ENCODE results near the gene CMSS1. TPM values are rescaled to one million over a fixed set of nuclear protein-coding genes. Genes with fewer than 3 reads are reported as not detected.

Gene CMSS1
- total RNA-seq, 1 donor from 2014 or later: 8.2 TPM

- no peak for FAIRE-seq
- no peak for DNase-seq (ENCODE audit: low spot score in 2 of 2)
These were observed 154.9 kb downstream of the CMSS1 start for GRCh38 chr3:99972380-99973104.

GRCh38 chr3:99974989-99975388 lies 157.3 kb downstream of the CMSS1 start:
- FAIRE-seq: no peak
- no peak for DNase-seq (ENCODE audit: low spot score in 2 of 2)

GRCh38 chr3:99976584-99976983 lies 158.9 kb downstream of the CMSS1 start:
- FAIRE-seq (no peak), DNase-seq (ENCODE audit: low spot score in 2 of 2) (no peak)

GRCh38 chr3:99978221-99978620 lies 160.6 kb downstream of the CMSS1 start:
- no peak for DNase-seq (ENCODE audit: low spot score in 2 of 2)

GRCh38 chr3:99980606-99981005 lies 162.9 kb downstream of the CMSS1 start:
- DNase-seq (ENCODE audit: low spot score in 2 of 2) (no peak), FAIRE-seq (no peak)

More at GRCh38 chr3:99978221-99978620, 160.6 kb downstream of the CMSS1 start:
- no peak for FAIRE-seq

- DNase-seq (ENCODE audit: low spot score in 2 of 2) (no peak), FAIRE-seq (no peak)
These were observed 163.5 kb downstream of the CMSS1 start for GRCh38 chr3:99981138-99981537.

GRCh38 chr3:99982650-99983049 lies 165.0 kb downstream of the CMSS1 start:
- DNase-seq (ENCODE audit: low spot score in 2 of 2) (no peak), FAIRE-seq (no peak)

- DNase-seq (ENCODE audit: low spot score in 2 of 2) (no peak), FAIRE-seq (no peak)
These were observed 166.5 kb downstream of the CMSS1 start for GRCh38 chr3:99984139-99984538.

- FAIRE-seq (no peak), DNase-seq (ENCODE audit: low spot score in 2 of 2) (no peak)
These were observed 167.0 kb downstream of the CMSS1 start for GRCh38 chr3:99984668-99985067.

GRCh38 chr3:99990179-99990578 lies 172.5 kb downstream of the CMSS1 start:
- FAIRE-seq (no peak), DNase-seq (ENCODE audit: low spot score in 2 of 2) (no peak)

GRCh38 chr3:99997293-99997692 lies 179.6 kb downstream of the CMSS1 start:
- FAIRE-seq: no peak

GRCh38 chr3:99999536-99999935 lies 181.9 kb downstream of the CMSS1 start:
- DNase-seq (ENCODE audit: low spot score in 2 of 2) (no peak), FAIRE-seq (no peak)

More at GRCh38 chr3:99997293-99997692, 179.6 kb downstream of the CMSS1 start:
- no peak for DNase-seq (ENCODE audit: low spot score in 2 of 2)

GRCh38 chr3:100001083-100001482 lies 183.4 kb downstream of the CMSS1 start:
- DNase-seq (ENCODE audit: low spot score in 2 of 2) (no peak), FAIRE-seq (no peak)

GRCh38 chr3:100001526-100002270 lies 184.0 kb downstream of the CMSS1 start:
- FAIRE-seq: no peak
- DNase-seq (ENCODE audit: low spot score in 2 of 2): no peak

- no peak for FAIRE-seq
- DNase-seq (ENCODE audit: low spot score in 2 of 2): no peak
These were observed 185.1 kb downstream of the CMSS1 start for GRCh38 chr3:100002599-100003350.

GRCh38 chr3:100003609-100004503 lies 186.2 kb downstream of the CMSS1 start:
- no peak for FAIRE-seq
- DNase-seq (ENCODE audit: low spot score in 2 of 2): no peak

- DNase-seq (ENCODE audit: low spot score in 2 of 2) (no peak), FAIRE-seq (no peak)
These were observed 187.3 kb downstream of the CMSS1 start for GRCh38 chr3:100004931-100005330.

GRCh38 chr3:100005665-100006393 lies 188.2 kb downstream of the CMSS1 start:
- DNase-seq (ENCODE audit: low spot score in 2 of 2) (no peak), FAIRE-seq (no peak)

- DNase-seq (ENCODE audit: low spot score in 2 of 2) (no peak), FAIRE-seq (no peak)
These were observed 189.1 kb downstream of the CMSS1 start for GRCh38 chr3:100006570-100007271.
